SW480 (cell line): ENCODE data around the gene CCDC88C.

Source experiments
- DNase-seq: peaks from one replicate; pipeline ENCODE4 v3.0.0-alpha.2; 2016; ENCODE audit warnings: low spot score

CCDC88C gene

DNA sequence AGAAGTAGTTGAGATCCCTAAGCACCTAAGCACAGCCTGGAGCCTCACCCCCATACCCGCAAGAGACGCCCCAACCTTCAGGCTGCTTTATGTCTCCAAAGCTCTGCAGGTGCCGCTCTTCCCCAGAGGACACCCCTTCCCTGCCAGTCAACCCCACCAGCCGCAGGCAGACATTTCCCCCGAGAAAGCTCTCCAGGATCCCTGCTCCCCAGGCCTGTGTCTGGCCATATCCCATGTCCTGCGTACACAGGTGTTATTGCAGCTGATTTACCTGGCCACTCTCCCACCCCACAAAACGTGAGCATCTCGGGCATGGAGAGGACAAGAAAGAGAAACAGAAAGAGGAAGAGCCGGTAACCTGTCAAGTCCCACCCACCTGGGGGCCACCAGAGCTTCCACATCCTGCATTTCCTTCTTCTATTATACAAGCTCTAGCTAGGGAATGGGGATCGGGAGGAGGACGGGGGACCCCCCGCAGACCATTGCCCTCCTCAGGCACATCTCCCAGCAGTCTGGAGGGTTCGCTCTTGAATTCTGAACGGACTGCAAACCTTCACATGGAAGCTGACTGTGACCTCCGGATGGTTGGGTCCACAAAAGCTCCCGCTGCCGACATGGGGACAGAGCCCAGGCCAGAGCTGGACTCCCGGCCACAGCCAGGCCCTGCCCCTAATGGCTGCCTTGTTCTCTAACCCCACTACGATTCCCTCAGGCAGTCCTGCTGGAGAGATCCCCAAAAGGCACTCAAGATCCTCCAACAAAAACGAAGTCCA lies 17.6 kb downstream of the CCDC88C start:
- no peak for DNase-seq

DNA sequence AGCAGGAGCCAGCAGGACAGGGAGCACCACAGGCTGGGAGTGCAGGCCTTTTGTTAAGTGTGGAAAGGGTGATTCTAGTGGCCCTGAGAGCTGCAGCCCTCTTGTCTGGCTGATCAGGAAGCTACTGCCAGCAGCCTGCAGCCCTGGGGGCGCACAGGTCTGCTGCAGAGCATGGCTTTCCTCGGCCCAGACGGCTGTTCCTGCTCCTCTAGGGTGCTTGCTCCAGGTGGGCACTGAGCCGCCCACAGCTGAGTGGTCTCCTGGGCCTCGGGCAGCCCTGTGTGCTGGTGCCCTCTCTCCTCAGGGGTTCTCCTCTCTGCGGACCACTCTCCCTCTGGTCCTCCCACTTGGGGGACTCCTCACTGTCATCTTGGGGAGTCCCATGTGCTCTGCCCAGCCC lies 18.9 kb downstream of the CCDC88C start:
- DNase-seq, result no peak

DNA sequence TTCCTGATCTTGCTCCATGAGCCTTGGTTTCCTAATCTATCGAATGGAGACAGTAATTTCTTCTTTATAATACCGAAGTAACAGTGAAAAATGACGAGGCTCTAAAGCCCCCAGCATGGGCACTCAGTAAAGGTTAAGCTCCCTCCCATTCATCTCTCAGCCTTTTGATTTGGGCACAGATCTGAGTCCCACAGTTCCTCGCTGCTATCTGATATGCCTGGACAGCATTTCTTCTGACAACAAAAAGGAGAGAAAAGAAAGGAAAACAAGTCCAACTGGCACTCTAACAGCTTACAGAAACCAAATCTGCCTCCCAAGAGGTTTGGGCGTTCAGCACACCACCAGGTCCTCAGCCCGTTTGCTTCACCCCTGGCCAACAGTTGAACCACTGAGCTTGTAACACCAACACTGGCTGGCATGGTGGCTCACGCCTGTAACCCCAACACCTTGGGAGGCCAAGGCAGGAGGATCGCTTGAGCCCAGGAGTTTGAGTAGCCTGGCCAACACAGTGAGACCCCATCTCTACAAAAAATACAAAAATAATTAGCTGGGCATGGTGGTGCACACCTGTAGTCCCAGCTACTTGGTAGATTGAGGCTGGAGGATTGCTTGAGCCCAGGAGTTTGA lies 19.5 kb downstream of the CCDC88C start:
- no peak for DNase-seq

DNA sequence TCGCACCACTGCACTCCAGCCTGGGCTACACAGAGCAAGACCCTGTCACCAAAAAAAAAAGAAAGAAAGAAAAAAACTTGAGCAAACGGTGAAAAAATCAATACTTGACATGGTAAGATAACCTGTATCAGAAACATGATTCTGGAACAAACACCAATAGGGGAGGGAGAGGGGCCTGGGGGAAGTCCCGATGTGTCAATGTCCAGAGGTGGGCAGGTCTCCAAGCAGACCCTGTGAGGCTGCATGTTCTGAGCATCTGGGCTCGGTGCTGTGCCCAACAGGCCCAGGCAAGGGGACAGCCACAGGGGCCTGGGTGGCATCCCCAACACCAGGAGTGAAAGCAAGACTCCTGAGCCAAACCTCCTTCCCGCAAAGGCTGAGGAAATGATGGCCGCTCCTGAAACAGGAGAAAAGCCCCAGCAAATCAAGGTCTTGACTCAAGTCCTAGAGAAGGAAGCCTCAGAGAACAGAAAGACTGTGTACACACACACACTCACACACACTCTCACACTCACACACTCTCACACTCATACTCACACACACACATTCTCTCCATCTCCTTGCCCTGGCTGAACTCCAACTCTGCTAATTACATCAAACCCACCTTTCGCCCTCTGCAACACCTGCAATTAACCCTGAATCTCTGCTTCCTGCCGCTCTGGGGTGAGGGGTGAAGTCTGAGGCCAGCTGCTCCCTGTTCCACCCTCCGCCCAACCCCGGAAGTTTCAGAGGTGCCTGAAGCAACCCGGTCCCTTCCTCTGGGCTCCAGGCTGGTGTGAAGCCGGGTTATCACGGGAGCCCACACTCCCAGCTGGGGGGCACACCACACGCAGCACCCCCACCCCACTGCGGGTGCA lies 20.4 kb downstream of the CCDC88C start:
- DNase-seq, result peak; percentile 31

DNA sequence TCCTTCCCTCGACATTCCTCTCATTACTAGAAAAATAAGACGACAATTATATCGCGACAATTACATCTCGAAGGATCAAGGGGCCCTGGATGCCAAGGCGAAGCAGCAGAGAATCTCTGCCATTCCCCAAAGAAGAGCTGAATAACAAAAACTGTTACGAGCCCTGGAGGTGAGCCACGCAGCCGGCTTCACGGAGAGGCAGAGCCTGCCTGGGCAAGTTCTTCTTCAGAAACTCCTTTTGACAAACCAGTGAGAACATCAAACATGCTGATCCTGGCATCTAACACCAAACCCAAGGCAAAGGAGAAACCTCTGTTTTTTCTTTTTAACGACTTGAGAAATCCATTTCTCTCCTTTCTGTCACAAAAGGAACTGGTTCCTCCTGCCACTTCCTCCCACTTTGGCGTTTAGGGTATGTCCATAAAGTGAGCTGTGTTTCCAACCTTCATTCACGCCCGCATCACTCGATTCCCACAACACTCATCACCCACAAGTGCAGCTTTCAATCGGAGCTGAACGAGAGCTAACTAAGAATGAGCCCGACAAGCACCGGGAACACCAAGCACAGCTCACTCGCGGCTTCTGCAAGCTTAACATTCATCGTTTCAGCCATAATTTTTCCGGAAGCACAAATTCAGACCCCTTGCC lies 21.5 kb downstream of the CCDC88C start:
- no peak for DNase-seq

GRCh38 chr14:91395466-91395865 lies 22.2 kb downstream of the CCDC88C start:
- DNase-seq, result no peak

DNA sequence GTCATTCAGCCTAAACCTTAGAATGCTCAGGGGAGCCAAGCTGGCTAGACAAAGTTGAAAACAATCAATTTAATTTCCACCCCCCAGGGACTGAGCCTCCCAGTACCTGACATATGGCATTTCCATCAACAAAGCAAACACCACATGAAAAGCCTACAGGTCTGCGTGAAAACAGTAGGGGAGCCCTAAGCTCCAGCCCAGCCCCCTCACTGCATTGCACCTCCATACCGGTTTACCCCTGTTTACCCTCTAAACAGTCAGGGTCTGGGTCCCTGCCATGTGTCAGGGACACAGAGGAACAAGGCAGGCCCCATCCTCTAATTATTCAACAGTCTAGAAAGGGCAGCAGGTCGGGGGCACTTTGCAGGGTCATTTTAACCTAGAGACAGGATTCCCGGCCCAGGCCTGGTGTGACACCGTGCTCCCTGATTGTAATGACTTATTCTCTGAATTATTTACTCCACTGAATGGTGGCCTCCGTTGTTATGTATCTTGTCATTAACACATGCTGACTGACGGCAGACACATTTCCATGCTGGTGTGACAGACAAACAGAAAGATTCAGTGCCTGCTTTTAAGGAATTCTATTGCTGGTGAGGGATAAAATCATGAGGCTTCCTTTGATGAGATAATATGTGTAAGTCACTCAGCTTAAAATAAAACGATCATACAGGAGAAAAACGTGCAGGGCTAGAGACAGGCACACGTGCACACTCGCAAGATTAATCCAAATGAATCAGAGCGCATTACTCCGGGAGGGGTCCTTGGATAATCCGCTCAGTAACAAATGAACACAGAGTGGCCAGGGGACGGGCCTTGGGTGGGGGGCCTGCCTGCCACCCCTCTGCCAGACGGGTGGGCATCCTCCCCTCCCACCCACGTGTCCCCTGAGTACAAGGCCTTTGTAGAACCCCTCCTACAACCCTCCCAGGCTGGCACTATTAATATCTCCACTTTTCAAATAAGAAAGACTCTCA lies 23.2 kb downstream of the CCDC88C start:
- no peak for DNase-seq

DNA sequence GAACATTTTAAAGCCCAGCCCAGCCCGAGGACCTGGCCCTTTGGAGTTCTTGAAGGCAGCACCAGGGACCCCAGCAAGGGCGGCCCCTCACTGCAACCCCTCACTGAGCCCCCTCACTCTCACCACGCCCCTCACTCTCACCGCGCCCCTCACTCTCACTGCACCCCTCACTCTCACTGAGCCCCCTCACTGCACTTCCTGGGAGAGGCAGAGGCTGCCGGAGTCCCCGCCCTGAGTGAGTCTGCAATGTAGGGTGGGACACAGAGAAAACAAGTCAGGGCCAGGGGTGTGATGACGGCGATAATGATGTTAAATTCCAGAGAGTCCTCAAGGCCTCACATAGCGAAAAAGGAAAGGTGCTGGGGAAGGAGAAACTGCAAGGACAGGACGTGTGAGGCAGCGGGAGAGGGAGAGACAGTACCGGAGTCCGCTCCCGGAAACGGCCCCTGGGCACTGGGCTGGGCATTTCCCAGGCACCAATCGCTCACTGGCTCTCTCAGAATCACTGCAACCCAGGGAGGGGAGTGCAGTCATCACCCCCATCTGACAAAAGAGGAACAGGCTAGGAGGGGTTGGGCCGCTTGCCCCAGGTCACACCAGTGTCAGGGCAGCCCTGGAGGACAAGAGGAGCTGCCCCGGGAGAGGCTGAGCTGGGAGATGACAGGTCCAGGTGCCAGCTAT lies 24.9 kb downstream of the CCDC88C start:
- no peak for DNase-seq

DNA sequence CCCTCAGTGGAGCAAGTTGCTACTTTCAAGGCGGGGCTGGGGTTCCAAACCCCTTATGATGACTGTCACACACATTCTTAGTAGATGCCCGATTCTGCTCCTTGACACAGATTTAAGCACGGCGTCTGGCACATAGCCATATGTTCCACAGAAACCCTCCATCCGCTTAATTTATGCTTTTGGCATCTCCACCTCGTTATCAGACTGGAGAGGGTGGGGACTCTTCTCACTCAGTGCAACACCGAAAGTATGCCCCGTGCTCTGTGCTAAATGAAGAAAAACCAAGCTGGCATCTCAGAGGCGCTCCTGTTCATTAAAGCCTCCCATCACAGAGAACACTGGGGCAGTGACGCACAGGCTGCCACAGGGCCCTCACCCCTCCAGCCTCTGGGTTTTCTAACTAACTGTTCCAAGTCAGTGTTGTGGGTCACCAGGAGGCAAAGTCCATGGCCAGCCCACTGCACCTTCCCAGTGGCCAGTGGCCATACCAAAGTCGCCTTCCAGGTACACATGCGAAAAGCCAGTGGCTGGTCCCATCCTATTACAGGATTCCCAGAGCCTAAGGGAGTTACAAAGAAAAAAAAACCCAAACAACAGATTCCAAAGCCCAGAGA lies 27.3 kb downstream of the CCDC88C start:
- no peak for DNase-seq

- DNase-seq, result no peak
These were observed 28.5 kb downstream of the CCDC88C start for GRCh38 chr14:91389150-91389549.

- no peak for DNase-seq
These were observed 29.1 kb downstream of the CCDC88C start for GRCh38 chr14:91388551-91388975.

GRCh38 chr14:91387951-91388381 lies 29.7 kb downstream of the CCDC88C start:
- DNase-seq, result no peak

DNA sequence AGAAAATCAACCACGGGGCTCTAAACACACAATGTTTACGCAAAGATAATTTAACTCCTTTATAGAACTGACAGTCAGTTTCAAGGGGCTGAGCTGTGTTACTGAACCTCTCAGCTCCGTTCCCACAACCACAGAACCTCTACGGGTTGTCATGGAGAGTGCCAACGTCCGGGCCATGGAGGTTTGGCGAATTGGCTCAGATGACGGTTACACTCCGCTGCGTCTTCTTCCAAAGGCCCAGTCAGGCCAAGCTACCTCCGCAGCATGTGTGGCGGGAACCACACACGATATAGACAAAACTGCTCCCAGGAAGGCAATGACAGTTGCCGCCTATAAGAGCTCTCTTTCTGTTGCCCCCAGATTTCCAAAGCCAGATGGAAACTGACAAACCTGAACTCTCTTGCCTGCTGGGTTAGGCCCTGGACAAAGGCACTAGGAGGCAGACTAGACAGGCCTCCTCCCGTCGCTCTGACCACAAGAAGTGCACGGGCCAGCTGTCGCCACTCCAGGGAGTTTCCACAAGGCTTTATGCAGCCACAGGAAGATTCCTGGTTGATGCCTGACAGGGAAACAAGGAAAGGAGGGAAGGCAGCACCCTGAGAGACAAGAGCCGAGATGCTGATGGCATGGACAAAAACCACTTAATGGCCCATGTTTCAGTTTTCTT lies 30.3 kb downstream of the CCDC88C start:
- DNase-seq, result no peak

- DNase-seq, result no peak
These were observed 31.9 kb downstream of the CCDC88C start for GRCh38 chr14:91385697-91386096.

DNA sequence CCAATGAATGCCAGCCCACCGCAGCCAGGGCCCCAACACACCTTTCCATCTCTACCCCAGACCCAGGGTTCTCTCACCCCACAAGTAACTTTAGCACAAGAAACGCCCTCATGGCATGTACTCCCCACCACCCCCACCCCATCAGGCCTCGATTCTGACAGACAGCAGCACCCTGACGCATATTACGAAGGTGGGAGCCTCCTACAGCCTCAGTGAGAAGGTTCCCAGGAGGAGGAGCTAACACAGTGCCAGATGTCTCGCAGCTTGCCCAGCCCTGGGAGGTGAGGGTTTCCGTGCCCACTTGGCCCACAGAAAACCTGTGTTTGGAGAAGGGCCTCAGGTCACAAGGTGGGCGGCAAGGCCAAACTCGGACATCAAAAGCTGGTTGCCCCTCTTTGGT lies 32.4 kb downstream of the CCDC88C start:
- DNase-seq, result no peak

- no peak for DNase-seq
These were observed 34.2 kb downstream of the CCDC88C start for GRCh38 chr14:91383439-91383838.

GRCh38 chr14:91381801-91382670 lies 35.6 kb downstream of the CCDC88C start:
- DNase-seq, result no peak

DNA sequence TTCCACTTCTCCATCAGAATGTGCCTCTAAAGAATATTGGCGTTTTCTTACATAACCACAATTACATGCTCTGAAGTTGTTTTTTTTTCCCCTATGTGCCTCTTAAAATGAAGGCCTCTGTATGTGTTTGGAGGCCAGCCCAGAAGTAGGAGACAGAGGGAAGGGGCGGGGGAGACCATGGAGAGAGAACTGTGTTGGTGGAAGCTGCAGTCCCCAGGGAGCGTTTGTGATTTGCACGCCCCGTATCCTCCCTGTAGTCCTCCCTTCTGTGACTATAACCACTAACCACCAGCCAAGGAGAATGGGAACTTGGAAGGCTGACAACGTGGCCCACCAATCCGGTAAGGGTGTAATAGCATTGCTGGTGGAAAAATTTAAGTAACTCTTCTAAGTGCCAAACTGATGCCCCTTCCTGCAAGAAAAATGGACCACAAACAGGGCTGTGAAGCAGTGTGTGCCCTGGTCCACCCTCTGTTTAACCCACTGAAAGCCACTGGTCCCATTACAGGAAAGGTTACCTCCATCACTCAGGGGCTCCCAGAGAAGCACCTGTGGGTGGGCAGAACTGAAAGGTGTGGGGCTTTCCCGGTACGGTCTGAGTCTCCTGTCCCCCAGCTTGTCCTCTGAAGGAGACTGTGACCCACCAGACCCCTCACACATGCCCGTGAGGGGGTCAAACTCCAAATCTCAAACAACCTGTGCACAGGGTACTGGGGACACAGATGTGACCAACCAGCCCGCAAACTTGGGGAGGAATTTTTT lies 36.8 kb downstream of the CCDC88C start:
- no peak for DNase-seq
